ENCODE results near the gene C5.

The C5 gene

DNA sequence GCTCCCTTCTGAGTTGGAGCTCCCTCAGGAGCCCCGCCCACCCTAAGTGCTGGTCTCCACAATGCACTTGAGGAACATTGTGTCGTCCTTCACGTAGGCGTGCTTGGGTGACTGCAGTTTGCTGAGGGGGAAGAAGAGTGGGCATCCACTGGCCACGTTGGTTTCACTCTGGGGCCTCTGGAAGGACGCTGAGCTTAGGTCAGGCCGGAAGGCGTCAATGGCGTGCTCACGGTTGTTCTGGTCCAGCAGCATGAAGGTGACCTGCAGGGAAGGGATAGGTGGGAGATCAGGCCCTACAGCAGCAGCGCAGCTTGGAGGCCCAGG is 145.1 kb downstream of the C5 start:
- DNase-seq (ENCODE audit: extremely low spot score) = no peak
- ChIA-PET CTCF (no interaction called here), POLR2A (no interaction called here)
- TF ChIP-seq FOXA1 (IDR thresholded peaks at IDR 0.05) (no peak), L3MBTL2 (conservative IDR thresholded peaks at IDR 0.05) (no peak), HDGF (IDR thresholded peaks at IDR 0.05; ENCODE audit: borderline replicate concordance) (no peak), FOXM1 (IDR thresholded peaks at IDR 0.05; ENCODE audit: borderline replicate concordance) (no peak), ELF4 (IDR thresholded peaks at IDR 0.05) (no peak), SP1 (IDR thresholded peaks at IDR 0.05) (no peak), CTBP1 (IDR thresholded peaks at IDR 0.05; ENCODE audit: borderline replicate concordance) (no peak), TARDBP (IDR thresholded peaks at IDR 0.05) (no peak)

- CTCF ChIA-PET = no interaction called here
- no peak for TF ChIP-seq FOXK2 (IDR thresholded peaks at IDR 0.05)
- TF ChIP-seq FOXM1 (IDR thresholded peaks at IDR 0.05; ENCODE audit: borderline replicate concordance) = no peak
- no peak for TF ChIP-seq HDGF (IDR thresholded peaks at IDR 0.05; ENCODE audit: borderline replicate concordance)
- TF ChIP-seq SUZ12 (IDR thresholded peaks at IDR 0.05) = no peak
- TF ChIP-seq LEF1 (IDR thresholded peaks at IDR 0.05; ENCODE audit: borderline replicate concordance) = no peak
- TF ChIP-seq ZNF384 (IDR thresholded peaks at IDR 0.05) = no peak
- TF ChIP-seq FOXA1 (IDR thresholded peaks at IDR 0.05) = no peak
- no peak for TF ChIP-seq SP1 (IDR thresholded peaks at IDR 0.05)
- TF ChIP-seq NFRKB (IDR thresholded peaks at IDR 0.05) = no peak
- no peak for TF ChIP-seq L3MBTL2 (conservative IDR thresholded peaks at IDR 0.05)
- TF ChIP-seq CTBP1 (IDR thresholded peaks at IDR 0.05; ENCODE audit: borderline replicate concordance) = no peak
- TF ChIP-seq ELF4 (IDR thresholded peaks at IDR 0.05) = no peak
- DNase-seq (ENCODE audit: extremely low spot score) = no peak
- POLR2A ChIA-PET = interaction anchor here (1.0 kb wide), 1 partner anchor 25 kb away, joined by 3 read pairs; no protein-coding TSS in a partner anchor
These were observed 145.8 kb downstream of the C5 start for GRCh38 chr9:120904061-120904977.

DNA sequence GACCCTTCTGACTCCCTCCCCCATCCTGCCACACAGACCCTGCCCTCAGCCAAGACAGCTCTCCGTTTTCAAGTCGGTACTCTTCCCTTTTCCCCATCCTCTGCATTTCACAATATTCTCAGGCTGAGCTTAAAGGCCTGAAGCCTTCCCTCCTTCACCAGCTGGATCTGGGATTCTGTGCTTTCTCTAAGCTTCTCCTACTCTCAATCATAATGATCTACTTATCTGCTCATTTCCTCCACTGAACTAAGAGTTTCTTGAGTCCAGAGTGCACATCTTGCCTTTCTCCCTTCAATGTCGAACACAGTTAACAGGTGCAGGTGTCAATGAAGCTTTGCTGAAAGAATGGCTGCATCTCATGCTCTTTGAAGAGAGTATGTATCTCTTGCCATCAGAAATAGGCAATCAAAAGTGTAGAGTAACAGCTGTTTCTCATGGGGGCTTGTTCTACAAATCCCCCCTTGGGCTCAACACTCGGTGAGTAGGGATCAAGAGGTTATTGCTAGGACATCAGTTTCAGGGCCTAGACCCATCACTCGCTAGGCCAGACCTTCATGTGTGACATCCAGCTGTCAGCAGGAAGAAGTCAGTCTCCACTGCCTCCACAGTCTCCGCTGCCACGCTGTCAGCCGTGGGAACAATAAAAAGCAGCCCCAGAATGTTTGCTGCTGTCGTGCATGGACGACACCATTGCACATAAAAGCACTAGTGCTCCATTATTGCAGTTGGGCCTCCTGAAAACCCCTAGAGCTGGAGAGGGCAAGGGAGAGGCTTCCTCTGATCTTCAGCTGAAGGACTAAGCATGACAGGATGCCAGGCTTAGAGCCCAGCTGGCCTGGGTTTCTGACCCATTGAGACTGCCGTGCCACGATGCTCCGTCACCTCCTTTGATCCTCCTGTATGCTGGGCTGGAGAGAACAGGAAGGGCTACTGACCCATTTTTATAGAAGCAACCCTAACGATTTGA is 147.2 kb downstream of the C5 start:
- POLR2A ChIA-PET = interaction anchor here (1.0 kb wide), 1 partner anchor 26 kb away, joined by 3 read pairs; no protein-coding TSS in a partner anchor
- TF ChIP-seq SUZ12 (IDR thresholded peaks at IDR 0.05) (no peak), ARNT (IDR thresholded peaks at IDR 0.05) (no peak), PKNOX1 (IDR thresholded peaks at IDR 0.05) (no peak), FOXM1 (IDR thresholded peaks at IDR 0.05; ENCODE audit: borderline replicate concordance) (no peak), L3MBTL2 (conservative IDR thresholded peaks at IDR 0.05) (no peak), BHLHE40 (IDR thresholded peaks at IDR 0.05; ENCODE audit: borderline replicate concordance) (no peak), SP1 (IDR thresholded peaks at IDR 0.05) (no peak), LEF1 (IDR thresholded peaks at IDR 0.05; ENCODE audit: borderline replicate concordance) (no peak), ZNF384 (IDR thresholded peaks at IDR 0.05) (no peak), NFRKB (IDR thresholded peaks at IDR 0.05) (no peak), ELF4 (IDR thresholded peaks at IDR 0.05) (no peak), FOXA1 (IDR thresholded peaks at IDR 0.05) (no peak), TARDBP (IDR thresholded peaks at IDR 0.05) (no peak), FOXK2 (IDR thresholded peaks at IDR 0.05) (no peak), CTBP1 (IDR thresholded peaks at IDR 0.05; ENCODE audit: borderline replicate concordance) (no peak), HDGF (IDR thresholded peaks at IDR 0.05; ENCODE audit: borderline replicate concordance) (no peak)
- CTCF ChIA-PET = no interaction called here
- DNase-seq (ENCODE audit: extremely low spot score) = no peak
